Measurements from ENCODE around the gene TEX13B.

- no peak for TF ChIP-seq CTCF (IDR thresholded peaks at IDR 0.05)
- no peak for TF ChIP-seq ZFX (IDR thresholded peaks at IDR 0.05; ENCODE audit: borderline replicate concordance)
Measured at GRCh38 chrX:107970073-107970472, 12.1 kb downstream of the TEX13B start.

Data from 22Rv1 (cell line).